Breast epithelium (tissue), 3 donors: ENCODE results near the gene URI1.

ENCODE experiments used
- CTCF ChIP-seq, 3 donors: fragments of 450-650 bp; IDR thresholded peaks; one replicate each; pipeline ENCODE4 v1.5.1; 2016 to 2017; ENCODE audit warnings: antibody characterized with exemption in 3 of 3, mild to moderate bottlenecking in 3 of 3, moderate library complexity in 3 of 3
- POLR2A ChIP-seq: fragments of 450-650 bp; IDR thresholded peaks from one replicate; pipeline ENCODE4 v1.6.1; 2016; ENCODE audit warnings: antibody characterized with exemption, mild to moderate bottlenecking, moderate library complexity
- POLR2AphosphoS5 ChIP-seq, 3 donors: sonication (generic); formaldehyde crosslinking; IDR thresholded peaks; one replicate each; pipeline ENCODE4 v1.6.1; 2017; ENCODE audit warnings: antibody characterized with exemption in 3 of 3

GRCh38 chr19:29914933-29915332, 27.1 kb upstream of the URI1 start:
- TF ChIP-seq POLR2AphosphoS5 (IDR thresholded peaks at IDR 0.05) (no peak), CTCF (IDR thresholded peaks at IDR 0.05) (no peak), POLR2A (no peak)
